NCI-H460 (cell line): Measurements from ENCODE around the gene FAM193A. TPM values are rescaled to one million over a fixed set of nuclear protein-coding genes. Genes with fewer than 3 reads are reported as not detected.
"Not testable (repeated sequence)": the region's sequence is repeated elsewhere in the genome, so short reads cannot be mapped to it uniquely, and the experiment has no call there.

ENCODE experiments used
- DNase-seq: peaks from one replicate; pipeline ENCODE4 v3.0.0-alpha.2; 2016; ENCODE audit warnings: low read depth; ENCODE audit errors: extremely low read depth
- total RNA-seq: library from RNA; depleted of rRNA; stranded (reverse); fragments of >200 nt; shearing (Covaris generic); gene quantifications from 2 replicates; pipeline ENCODE4 v1.2.3, GENCODE V29; 2014

FAM193A gene
- total RNA-seq, 1 experiment from 2014 or later: 12.2 TPM

- DNase-seq: no peak
Measured at GRCh38 chr4:2512396-2513135, 23.9 kb upstream of the FAM193A start.

- not testable (repeated sequence) for DNase-seq
Measured at GRCh38 chr4:2514193-2514592, 22.3 kb upstream of the FAM193A start.

GRCh38 chr4:2514944-2515343 lies 21.5 kb upstream of the FAM193A start:
- not testable (repeated sequence) for DNase-seq

- DNase-seq: no peak
Measured at GRCh38 chr4:2515830-2516550, 20.5 kb upstream of the FAM193A start.

GRCh38 chr4:2516635-2517034 lies 19.8 kb upstream of the FAM193A start:
- DNase-seq: no peak

GRCh38 chr4:2526559-2526958 lies 9.9 kb upstream of the FAM193A start:
- no peak for DNase-seq

GRCh38 chr4:2534904-2535375 lies 1.5 kb upstream of the FAM193A start:
- no peak for DNase-seq

- DNase-seq: no peak
Measured at GRCh38 chr4:2535376-2536192, 863 bp upstream of the FAM193A start.

GRCh38 chr4:2537011-2537830 lies 774 bp downstream of the FAM193A start:
- DNase-seq: no peak

GRCh38 chr4:2543580-2544191 lies 7.2 kb downstream of the FAM193A start:
- DNase-seq: not testable (repeated sequence)

GRCh38 chr4:2545321-2546013 lies 9.0 kb downstream of the FAM193A start:
- no peak for DNase-seq

GRCh38 chr4:2546286-2546823 lies 9.9 kb downstream of the FAM193A start:
- no peak for DNase-seq

- DNase-seq: not testable (repeated sequence)
Measured at GRCh38 chr4:2546961-2547691, 10.7 kb downstream of the FAM193A start.

GRCh38 chr4:2551118-2551517 lies 14.7 kb downstream of the FAM193A start:
- no peak for DNase-seq

GRCh38 chr4:2552806-2553205 lies 16.4 kb downstream of the FAM193A start:
- no peak for DNase-seq

- DNase-seq: no peak
Measured at GRCh38 chr4:2558301-2558700, 21.9 kb downstream of the FAM193A start.

GRCh38 chr4:2560167-2560566 lies 23.7 kb downstream of the FAM193A start:
- no peak for DNase-seq

GRCh38 chr4:2565533-2565932 lies 29.1 kb downstream of the FAM193A start:
- no peak for DNase-seq
